ENCODE data around the gene ITGA11. TPM values are rescaled to one million over a fixed set of nuclear protein-coding genes. Genes with fewer than 3 reads are reported as not detected.

ITGA11 gene
- total and polyA plus RNA-seq, 12 donors: 1.4 to 25.9 (median 12.3) TPM

DNA sequence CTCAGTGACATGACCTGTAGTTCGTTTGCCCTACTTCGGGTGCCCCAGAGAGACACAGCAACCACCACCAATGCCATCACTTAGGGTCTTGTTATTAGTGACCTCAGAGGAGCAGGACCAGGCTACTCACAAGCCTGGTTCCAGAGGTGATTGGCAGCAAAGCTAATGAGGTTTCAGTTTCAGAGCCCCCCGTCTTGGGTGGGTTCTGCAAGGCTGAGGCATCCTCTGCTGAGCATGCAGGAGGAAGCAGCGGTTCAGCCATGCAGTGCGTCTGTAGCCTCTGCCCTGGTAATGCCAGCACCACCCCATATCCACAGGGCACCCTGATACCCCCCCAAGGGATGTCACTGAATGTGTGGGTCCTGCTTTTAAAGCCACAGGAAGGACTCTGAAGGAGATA lies 39.0 kb upstream of the ITGA11 start:
- 88 to 92% methylated on average over 5 of the region's 5 CpGs for WGBS, 2 donors
- ATAC-seq: no peak
- Histone ChIP-seq H3K9me3 (peaks cover 0 to 7% (median 0%) of the 10 kb centered on the region in 11 donors), H3K27me3 (peaks cover 0 to 23% (median 4%) of the 10 kb centered on the region in 7 donors), H3K27ac (no peak overlapping the region), H3K4me3 (no peak overlapping the region), H3K4me1 (no peaks in the 10 kb centered on the region), H3K36me3 (no peaks in the 10 kb centered on the region)
- TF ChIP-seq, protein P1, sequence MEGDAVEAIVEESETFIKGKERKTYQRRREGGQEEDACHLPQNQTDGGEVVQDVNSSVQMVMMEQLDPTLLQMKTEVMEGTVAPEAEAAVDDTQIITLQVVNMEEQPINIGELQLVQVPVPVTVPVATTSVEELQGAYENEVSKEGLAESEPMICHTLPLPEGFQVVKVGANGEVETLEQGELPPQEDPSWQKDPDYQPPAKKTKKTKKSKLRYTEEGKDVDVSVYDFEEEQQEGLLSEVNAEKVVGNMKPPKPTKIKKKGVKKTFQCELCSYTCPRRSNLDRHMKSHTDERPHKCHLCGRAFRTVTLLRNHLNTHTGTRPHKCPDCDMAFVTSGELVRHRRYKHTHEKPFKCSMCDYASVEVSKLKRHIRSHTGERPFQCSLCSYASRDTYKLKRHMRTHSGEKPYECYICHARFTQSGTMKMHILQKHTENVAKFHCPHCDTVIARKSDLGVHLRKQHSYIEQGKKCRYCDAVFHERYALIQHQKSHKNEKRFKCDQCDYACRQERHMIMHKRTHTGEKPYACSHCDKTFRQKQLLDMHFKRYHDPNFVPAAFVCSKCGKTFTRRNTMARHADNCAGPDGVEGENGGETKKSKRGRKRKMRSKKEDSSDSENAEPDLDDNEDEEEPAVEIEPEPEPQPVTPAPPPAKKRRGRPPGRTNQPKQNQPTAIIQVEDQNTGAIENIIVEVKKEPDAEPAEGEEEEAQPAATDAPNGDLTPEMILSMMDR (IDR thresholded peaks at IDR 0.05): no peak
- intact Hi-C loops (cut with DNase I): no loop called here
- no peak for DNase-seq

DNA sequence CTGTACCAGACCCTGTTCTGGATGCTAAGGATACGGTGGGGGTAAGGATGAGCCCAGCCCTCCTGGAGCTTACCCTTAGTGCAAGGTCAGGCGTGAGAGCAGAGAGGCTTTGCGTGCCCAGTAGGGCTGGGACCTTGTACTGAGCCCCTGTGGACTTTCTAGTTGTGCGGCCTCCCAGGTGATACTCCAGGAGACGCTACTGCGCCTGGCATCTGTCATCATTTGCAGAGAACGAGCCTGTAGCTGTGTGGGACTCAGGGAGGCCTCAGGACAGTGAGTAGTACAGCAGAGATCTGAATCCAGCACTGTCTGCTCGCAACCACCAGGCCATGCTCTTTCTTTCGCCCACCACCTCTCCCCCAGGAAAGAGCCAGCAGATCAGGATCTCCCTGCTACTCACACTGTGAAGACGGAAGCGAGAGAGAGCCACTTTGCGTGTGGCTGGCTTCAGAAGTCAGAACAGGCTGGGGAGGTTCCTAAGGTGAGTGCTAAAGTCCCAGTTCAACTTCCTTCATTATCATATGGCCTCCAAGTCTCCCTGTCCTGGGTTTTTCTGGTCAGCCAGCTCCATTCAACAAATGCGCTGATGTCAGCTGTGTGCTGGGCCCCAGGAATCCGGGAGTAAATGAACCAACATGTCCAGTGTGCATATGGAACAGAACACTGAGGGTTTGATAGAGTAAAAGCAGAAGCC lies 38.2 kb upstream of the ITGA11 start:
- 91 to 95% methylated on average over 14 of the region's 14 CpGs for WGBS, 2 donors
- Histone ChIP-seq H3K27ac (no peak overlapping the region), H3K4me3 (no peak overlapping the region), H3K4me1 (peaks cover 0 to 6% (median 0%) of the 10 kb centered on the region in 9 donors), H3K9me3 (peaks cover 0 to 7% (median 0%) of the 10 kb centered on the region in 11 donors), H3K36me3 (no peaks in the 10 kb centered on the region), H3K27me3 (peaks cover 0 to 22% (median 4%) of the 10 kb centered on the region in 7 donors)
- TF ChIP-seq, protein P1 (IDR thresholded peaks at IDR 0.05): no peak
- intact Hi-C loops (cut with DNase I): no loop called here
- no peak for ATAC-seq
- DNase-seq: no peak

DNA sequence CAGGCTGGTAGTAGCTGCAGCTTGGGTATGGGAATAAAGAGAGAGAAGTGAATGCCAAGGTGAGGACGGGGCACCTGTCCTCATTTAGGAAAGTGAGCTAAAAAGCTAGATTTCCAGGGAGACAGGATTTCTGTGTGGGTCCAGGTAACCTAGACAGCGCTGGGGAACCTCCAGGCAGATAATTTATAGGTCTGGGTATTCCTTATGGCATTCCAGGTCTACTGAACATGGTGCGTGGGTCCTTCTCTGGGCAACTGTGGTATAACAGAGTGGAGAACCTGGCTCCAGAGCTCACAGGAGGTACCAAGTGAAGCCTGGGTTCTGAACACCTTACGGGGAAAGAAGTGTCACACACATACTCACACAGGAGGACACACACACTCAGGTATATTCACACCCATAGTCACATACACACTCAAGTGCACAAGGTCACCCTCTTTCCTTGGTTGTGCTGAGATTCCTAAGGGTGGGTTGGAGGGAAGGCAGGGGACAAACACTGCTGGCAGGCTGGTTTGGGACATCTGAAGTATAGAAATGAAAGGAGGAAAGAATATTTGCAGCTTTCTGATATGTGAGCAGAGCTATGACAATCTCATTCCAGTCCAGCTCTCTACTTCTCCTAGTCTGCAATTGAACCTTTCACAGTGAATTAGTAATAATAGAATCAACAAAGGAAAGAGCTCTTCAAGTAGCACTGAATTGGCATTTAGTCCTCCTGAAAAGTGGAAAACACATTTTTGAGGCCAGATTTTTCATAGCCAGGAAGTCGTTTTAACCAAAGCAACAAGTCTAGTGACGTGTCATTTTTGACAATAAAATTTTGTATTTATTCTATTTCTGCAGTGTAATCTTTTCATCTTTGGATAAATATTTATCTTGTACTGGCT lies 37.4 kb upstream of the ITGA11 start:
- Histone ChIP-seq H3K4me1 (peaks cover 0 to 9% (median 0%) of the 10 kb centered on the region in 9 donors), H3K9me3 (peaks cover 0 to 7% (median 0%) of the 10 kb centered on the region in 11 donors), H3K27me3 (peaks cover 0 to 14% (median 4%) of the 10 kb centered on the region in 7 donors), H3K27ac (no peak overlapping the region), H3K36me3 (no peaks in the 10 kb centered on the region), H3K4me3 (no peak overlapping the region)
- no peak for ATAC-seq
- TF ChIP-seq, protein P1 (IDR thresholded peaks at IDR 0.05): no peak
- DNase-seq: no peak
- intact Hi-C loops (cut with DNase I): no loop called here
- 84 to 88% methylated on average over 6 of the region's 6 CpGs for WGBS, 2 donors

DNA sequence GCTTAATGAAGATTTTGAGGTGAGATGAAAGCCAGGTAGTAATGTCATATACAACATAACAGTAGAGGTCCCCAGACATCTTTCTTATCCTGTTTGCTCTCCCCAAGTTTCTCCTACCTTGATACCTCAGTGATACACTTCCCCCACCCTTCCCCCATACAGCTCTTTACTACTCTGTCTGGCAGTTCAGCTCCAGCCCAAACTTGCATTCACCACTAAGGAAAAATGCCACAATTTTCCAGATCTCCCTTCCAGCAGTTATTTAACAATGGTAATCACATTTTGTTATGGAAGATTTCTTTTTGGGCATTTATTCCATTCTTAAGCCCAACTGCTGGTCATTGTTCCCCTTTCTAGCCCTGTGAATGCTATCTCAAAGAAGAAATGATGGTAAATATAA lies 34.9 kb upstream of the ITGA11 start:
- Histone ChIP-seq H3K4me3 (no peak overlapping the region), H3K27ac (no peak overlapping the region), H3K36me3 (no peaks in the 10 kb centered on the region), H3K4me1 (peaks cover 0 to 11% (median 0%) of the 10 kb centered on the region in 9 donors), H3K9me3 (peaks cover 0 to 7% (median 0%) of the 10 kb centered on the region in 11 donors), H3K27me3 (peaks cover 0 to 10% (median 0%) of the 10 kb centered on the region in 7 donors)
- ATAC-seq (no peak), DNase-seq (no peak)
- TF ChIP-seq, protein P1 (IDR thresholded peaks at IDR 0.05): no peak
- intact Hi-C loops (cut with DNase I): no loop called here
